OCI-LY3 (cell line): ENCODE results near the gene RIMKLB.

Experiments
- H2AFZ ChIP-seq: fragments of 200-600, 300-600 bp; shearing (Covaris generic); 2 replicates; pipeline ENCODE4 v1.6.0; 2014; ENCODE audit warnings: antibody characterized with exemption, low read depth, low read length
- H3K27ac ChIP-seq: fragments of 200-600, 300-600 bp; sonication (generic); 2 replicates; pipeline ENCODE4 v1.5.1; 2014; ENCODE audit warnings: mild to moderate bottlenecking, low read length, moderate library complexity, mixed read lengths
- H3K27me3 ChIP-seq: fragments of 200-600, 300-600 bp; sonication (generic); 2 replicates; pipeline ENCODE4 v1.6.1; 2014; ENCODE audit warnings: low read depth, low read length, mixed read lengths
- H3K36me3 ChIP-seq: fragments of 200-600, 300-600 bp; sonication (generic); replicated peaks from 2 replicates; pipeline ENCODE3; 2014; ENCODE audit warnings: low read depth, low read length, mixed read lengths
- H3K4me1 ChIP-seq: fragments of 300-600, 200-600 bp; sonication (generic); 2 replicates; pipeline ENCODE4 v1.6.1; 2014; ENCODE audit warnings: low read length, mixed read lengths
- H3K4me2 ChIP-seq: fragments of 200-600, 300-600 bp; sonication (generic); 2 replicates; pipeline ENCODE4 v1.6.1; 2014; ENCODE audit warnings: low read length, mixed read lengths
- H3K4me3 ChIP-seq: fragments of 300-600, 200-600 bp; sonication (generic); 2 replicates; pipeline ENCODE4 v1.5.1; 2014; ENCODE audit warnings: antibody characterized with exemption, mild to moderate bottlenecking, low read length, moderate library complexity
- H3K79me2 ChIP-seq: fragments of 300-600, 200-600 bp; shearing (Covaris generic); 2 replicates; pipeline ENCODE4 v1.6.1; 2014; ENCODE audit warnings: mild to moderate bottlenecking, low read length, mixed read lengths
- H3K9ac ChIP-seq: fragments of 300-600, 200-600 bp; shearing (Covaris generic); 2 replicates; pipeline ENCODE4 v1.6.0; 2014; ENCODE audit warnings: mild to moderate bottlenecking, low read length, moderate library complexity
- H3K9me3 ChIP-seq: fragments of 200-600, 300-600 bp; shearing (Covaris generic); 2 replicates; pipeline ENCODE4 v1.6.1; 2014; ENCODE audit warnings: low read length, mixed read lengths; ENCODE audit not compliant: insufficient read depth
- H4K20me1 ChIP-seq: fragments of 200-600, 300-600 bp; sonication (generic); 2 replicates; pipeline ENCODE4 v1.6.1; 2016; ENCODE audit warnings: low read length, mixed read lengths; ENCODE audit not compliant: insufficient read depth
- CTCF ChIP-seq: fragments of 200-600, 300-600 bp; sonication (generic); IDR thresholded peaks from 2 replicates; pipeline ENCODE4 v1.5.1; 2014; ENCODE audit warnings: antibody characterized with exemption, low read length, low read depth
- EZH2phosphoT487 ChIP-seq: fragments of 200-600 bp; shearing (Covaris generic); IDR thresholded peaks from 2 replicates; pipeline ENCODE4 v1.6.1; 2018; ENCODE audit warnings: antibody characterized with exemption, mixed run types, low read depth

RIMKLB gene

GRCh38 chr12:8661016-8661415 lies 36.8 kb upstream of the RIMKLB start:
- Histone ChIP-seq H3K79me2 (no peaks in the 10 kb centered on the region), H3K4me1 (no peaks in the 10 kb centered on the region; the same call in 1 of the 2 replicates), H3K36me3 (no peaks in the 10 kb centered on the region), H3K9me3 (no peaks in the 10 kb centered on the region), H3K27me3 (0 out of 2 replicates have a peak, but pooled peaks cover 2% of the 10 kb centered on the region), H3K4me2 (no peak overlapping the region), H4K20me1 (no peaks in the 10 kb centered on the region), H3K4me3 (no peak overlapping the region), H2AFZ (no peak overlapping the region), H3K27ac (no peak overlapping the region), H3K9ac (no peak overlapping the region)
- TF ChIP-seq EZH2phosphoT487 (no peak), CTCF (no peak)

DNA sequence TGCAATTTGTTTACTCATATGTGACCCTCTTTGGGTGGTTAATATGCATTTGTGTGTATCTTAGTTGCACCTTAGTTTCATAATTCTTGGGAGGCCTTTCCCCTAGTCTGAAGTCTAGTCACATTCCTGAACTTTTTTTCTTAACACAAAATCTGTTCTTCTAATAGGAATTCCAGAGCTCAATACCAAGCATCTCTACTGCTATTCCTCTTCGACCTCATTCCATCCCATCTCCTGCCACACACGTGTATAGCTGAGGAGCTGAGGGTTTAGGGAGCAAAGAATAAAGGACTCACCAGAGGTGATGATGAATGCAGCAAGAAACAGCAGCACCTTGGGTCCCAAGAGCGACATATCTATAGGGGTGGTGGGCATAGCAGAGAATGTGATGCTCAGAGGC lies 36.0 kb upstream of the RIMKLB start:
- no peak overlapping the region for H2AFZ ChIP-seq
- no peak overlapping the region for H3K4me3 ChIP-seq
- H3K4me2 ChIP-seq: no peak overlapping the region

GRCh38 chr12:8662593-8662992 lies 35.2 kb upstream of the RIMKLB start, which contains the start of gene MFAP5:
MFAP5 (minus strand) TSS chr12:8662826; CDS start chr12:8662104, 722 bp downstream.
- Histone ChIP-seq H3K4me1 (peaks cover 9% of the 10 kb centered on the region), H4K20me1 (no peaks in the 10 kb centered on the region), H3K36me3 (no peaks in the 10 kb centered on the region), H3K4me3 (no peak within 1 kb of the TSS), H3K27ac (no peak within 1 kb of the TSS), H3K4me2 (no peak within 1 kb of the TSS), H2AFZ (no peak within 1 kb of the TSS), H3K9me3 (no peaks in the 10 kb centered on the region), H3K9ac (no peak within 1 kb of the TSS), H3K27me3 (0 out of 2 replicates have a peak, but pooled peaks cover 2% of the 10 kb centered on the region), H3K79me2 (no peaks in the 10 kb centered on the region)
- no peak for TF ChIP-seq CTCF

More for the DNA sequence above, 36.0 kb upstream of the RIMKLB start:
- 0 out of 2 replicates have a peak, but pooled peaks cover 2% of the 10 kb centered on the region for H3K27me3 ChIP-seq
- H3K27ac ChIP-seq: no peak overlapping the region
- H3K9me3 ChIP-seq: no peaks in the 10 kb centered on the region
- no peaks in the 10 kb centered on the region for H4K20me1 ChIP-seq
- H3K79me2 ChIP-seq: no peaks in the 10 kb centered on the region
- no peak overlapping the region for H3K9ac ChIP-seq
- peaks cover under 1% of the 10 kb centered on the region; the same call in 1 of the 2 replicates for H3K4me1 ChIP-seq
- no peaks in the 10 kb centered on the region for H3K36me3 ChIP-seq
- TF ChIP-seq EZH2phosphoT487 (no peak), CTCF (no peak)

- H3K9me3 ChIP-seq: no peaks in the 10 kb centered on the region
- no peaks in the 10 kb centered on the region for H3K79me2 ChIP-seq
- H4K20me1 ChIP-seq: no peaks in the 10 kb centered on the region
- H3K27ac ChIP-seq: no peak overlapping the region
- no peak overlapping the region for H3K4me2 ChIP-seq
- no peak overlapping the region; the same call in 1 of the 2 replicates for H2AFZ ChIP-seq
- H3K4me3 ChIP-seq: no peak overlapping the region
- no peaks in the 10 kb centered on the region for H3K36me3 ChIP-seq
- H3K9ac ChIP-seq: no peak overlapping the region
- H3K27me3 ChIP-seq: 0 out of 2 replicates have a peak, but pooled peaks cover 2% of the 10 kb centered on the region
- peaks cover 17% of the 10 kb centered on the region for H3K4me1 ChIP-seq
- TF ChIP-seq CTCF (no peak), EZH2phosphoT487 (no peak)
Observed at GRCh38 chr12:8664228-8664913, 33.4 kb upstream of the RIMKLB start.
